NCI-H82 (cell line): ENCODE results near the gene ZFP1.

Source experiments
- DNase-seq: peaks from one replicate; lab custom pipeline; 2025; lab: John Stamatoyannopoulos, UW

The ZFP1 gene

DNA sequence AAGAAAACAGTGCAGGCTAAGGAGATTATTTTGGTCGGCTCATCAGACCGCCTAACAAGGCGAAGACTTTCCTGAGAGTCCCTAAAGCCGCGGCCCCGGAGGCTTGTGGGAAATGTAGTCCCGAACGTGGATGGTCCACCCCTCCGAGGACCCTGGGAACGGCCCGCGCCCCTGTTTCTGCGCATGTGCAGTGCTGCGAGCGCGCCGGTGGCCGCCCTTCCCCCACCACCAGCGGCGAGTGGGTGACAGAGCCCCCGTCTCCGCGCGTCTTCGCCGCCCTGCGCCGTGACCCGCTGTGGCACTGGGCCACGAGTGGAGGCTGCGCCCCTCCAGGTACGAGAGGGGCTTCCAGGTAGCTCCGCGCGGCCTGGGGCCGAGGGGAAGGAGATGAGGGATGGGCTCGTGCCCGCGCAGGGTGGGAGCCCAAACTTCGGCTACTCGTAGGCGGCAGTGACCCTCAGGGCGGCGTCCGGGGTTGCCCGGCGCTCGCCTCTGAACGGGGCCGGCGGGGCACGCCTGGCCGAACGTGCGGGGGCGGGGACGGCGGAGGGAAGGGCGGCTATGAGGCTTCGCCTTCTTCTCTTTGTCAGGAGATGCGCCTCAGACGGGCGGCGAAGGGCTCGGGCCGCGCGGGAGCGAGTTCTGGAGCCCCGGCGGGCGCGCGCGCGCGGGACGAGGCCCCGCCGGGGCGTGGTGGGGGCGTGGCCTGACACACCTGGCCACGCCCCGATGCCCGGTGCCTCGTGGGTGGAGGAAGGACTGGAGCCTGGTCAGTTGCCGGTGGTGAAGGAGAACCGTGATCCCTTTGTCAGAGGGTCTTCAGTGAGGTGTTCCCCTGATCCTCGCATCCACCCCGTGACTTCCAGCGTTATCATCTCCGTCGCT, at the start of gene ZFP1:
TSS of gene ZFP1 (plus strand) at position 214 of the 885 bp plus-strand sequence. CDS start 4,428 bp downstream, outside the sequence.
- DNase-seq: peak; percentile 98

DNA sequence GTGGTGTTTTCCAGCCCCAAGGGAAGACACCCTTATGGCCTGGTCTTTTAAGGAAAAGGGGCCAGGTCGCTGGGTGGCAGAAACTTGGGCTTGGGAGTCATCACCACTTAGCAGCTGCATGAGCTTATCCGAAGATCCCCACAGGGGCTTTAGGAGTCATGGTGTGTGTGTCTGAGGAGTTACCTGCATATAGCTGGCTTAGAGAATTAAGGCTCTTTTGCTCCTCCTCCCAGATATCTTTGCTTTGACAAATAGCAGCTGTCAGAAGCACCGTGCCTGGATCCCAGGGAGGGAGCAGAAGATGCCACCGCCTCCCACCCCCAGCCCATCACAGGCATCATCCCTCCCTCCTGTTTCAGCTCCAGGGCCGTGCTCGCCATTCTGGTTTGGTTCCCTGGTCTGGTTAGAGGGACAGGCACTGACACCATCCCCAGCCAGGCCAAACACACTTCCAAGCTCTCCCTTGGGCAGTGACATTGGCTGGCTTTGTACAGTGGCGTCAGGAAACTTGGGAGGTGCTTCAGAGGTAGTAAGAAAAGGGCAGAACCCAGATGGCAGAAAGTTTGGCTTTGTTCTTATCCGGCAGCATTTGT, 49.2 kb upstream of the ZFP1 start:
- DNase-seq: peak; percentile 73

DNA sequence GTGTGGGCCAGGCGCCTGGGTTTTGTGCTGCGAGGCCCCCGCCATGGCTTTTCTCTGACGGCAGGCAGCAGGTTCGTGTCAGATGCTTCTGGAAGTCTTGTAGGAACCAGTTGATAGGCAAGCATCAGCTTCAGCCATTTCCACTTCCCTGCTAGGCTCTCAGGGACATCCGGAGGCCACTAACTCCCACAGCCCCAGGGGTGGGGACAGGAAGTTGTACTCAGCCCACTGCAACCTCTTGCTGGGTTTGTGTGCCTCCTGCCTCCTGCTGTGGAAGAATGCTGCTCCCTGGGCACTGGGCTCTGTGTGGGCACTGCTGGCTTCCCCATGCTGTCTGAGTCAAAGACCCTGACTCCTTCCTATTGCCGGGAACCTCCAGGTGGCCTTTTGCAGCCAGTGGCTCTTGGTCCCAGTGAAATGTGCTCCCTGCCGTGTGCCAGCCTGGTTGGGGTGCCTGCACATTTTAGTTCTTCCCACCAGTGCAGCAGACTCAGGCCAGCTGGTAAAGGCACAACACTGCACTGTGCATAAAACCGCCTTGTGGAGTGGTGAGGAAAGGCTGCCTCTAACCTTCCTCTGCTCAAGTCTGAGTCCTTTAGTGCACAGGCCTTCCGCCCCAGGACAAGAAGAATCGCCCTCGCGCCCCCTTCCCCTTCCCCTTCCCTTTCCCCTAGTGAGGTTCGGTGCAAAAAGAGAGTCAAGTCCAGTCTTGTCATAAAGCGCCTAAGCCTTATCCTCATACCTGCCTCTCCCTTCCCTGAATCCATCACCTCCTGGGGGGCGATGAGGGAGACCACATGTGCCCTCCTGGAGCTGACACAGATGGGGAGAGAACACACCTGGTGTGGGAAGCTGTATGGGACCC, 48.4 kb upstream of the ZFP1 start:
- no peak for DNase-seq

DNA sequence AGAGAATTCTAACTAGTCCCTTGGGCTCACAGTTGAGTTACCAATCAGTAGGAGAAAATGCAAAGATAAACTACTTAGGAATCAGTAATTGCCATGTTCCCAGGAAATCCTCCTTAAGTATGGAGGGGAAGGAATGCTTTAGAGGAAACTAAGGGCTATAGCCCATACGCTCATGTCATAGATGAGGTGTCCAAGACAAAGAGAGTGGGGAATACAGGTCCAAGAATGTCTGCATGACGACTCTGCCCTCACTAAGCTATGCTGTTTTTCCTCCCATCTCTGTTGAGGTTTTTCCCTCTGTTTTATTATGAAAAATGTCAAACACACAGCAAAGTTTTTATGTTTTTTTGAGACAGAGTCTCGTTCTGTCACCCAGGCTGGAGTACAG, 47.7 kb upstream of the ZFP1 start:
- DNase-seq: no peak

DNA sequence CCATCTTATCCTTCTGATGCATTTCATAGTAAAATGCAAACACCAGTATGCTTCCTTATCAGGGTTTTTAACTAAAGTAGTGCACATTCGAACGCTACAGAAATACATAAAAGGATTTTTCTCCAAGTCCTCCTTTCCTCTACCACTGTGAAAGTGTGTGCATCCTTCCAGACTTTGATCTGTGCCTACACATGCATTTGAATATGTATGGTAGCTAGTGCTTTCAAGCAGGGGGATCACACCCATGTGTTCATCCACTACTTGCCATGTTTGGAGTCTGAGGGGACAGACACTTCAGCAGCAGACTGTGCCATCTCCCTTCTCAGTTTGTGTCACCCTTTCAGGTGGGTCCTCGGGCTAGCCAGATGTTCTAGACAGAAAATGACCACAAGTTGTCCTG, 46.7 kb upstream of the ZFP1 start:
- DNase-seq: no peak

DNA sequence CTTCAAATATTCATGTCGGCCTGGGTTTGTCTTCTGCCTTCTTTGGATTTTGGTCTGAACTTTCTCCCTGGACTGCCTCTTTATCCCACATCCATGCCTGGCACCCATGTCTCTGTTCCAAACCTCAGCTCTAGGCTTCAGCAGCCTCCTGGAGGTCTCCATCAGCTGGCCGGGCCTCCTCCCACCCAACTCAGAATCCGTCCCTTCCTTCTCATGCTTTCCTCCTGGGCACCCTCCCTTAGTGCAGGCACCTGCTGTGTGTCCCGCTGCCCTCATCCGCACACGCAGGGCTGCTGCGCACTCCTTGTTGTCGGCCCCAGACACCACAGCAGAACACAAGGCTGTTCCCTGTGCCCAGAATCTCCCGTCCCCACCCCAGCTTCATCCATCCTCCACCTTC, 45.7 kb upstream of the ZFP1 start:
- DNase-seq: no peak

DNA sequence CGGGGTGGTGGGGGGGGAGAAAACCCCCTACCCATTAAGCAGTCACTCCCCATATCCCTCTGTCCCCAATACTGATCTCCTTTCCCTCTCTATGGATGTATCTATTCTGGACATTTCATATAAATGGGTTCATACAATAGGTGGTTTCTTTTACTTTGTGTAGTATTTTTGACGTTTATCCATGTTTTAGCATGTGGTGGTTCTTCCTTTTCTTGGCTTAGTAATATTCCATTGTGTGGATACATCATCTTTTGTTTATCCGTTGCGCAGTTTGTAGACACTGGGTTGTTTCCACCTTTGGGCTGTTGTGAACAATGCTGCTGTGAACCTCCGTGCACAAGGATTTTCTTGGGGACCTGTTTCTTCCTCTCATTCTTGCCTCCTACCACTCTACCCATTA, 44.3 kb upstream of the ZFP1 start:
- no peak for DNase-seq

DNA sequence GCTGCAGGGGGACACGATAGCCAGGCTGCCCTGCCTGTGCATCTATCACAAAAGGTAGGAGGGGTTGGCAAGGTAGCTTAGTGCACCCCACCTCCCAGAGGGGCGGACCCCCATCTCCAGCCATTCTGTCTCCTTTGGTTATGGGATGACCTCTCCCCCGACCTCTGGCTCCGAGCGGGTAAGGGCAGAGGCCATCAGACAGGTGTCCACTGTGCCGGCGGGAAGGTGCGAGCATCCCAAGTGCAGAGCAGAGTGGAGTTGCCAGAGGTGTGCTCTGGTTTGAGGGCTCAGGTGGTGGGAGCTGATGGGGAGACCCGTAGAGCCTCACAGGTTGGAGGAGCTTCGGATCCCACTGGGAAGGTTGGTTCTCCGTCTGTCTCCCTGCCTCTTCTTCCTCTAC, 43.5 kb upstream of the ZFP1 start:
- no peak for DNase-seq

DNA sequence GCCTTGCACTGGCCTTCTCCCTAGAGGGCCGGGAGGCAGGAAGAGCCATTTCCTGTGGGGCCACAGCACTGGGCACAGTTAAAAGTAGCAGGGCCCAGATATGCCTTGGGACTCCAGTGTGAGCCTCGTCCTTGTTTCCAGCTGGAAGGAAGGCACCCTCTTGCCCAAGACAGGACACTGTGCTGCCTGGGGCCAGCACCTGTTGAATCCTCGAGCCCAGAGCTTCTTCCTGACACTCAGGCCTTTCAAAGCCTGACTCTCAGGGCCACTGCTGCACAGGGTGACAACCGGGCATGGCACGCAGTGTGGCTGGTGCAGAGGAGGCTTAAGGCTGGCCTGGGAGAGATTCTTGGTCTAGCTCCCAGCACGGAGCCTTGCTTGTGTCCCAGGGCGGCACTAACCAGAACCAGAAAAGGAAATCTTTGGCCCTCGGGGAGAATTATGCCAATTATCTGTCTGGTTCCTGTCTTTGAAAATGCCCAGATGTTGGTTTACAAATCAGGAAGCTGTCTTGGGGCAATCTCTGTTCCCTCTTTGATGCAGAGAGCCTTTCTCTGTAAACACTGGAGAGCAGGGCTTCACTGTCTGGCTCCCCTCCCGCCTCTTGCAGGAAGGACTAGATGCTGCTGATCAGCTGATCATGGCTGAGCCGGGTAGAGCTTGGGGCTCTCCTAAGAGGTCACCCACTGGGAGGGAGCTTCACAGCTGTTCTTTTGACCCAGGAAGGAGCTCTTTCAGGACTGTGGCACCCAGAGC, 42.8 kb upstream of the ZFP1 start:
- DNase-seq: no peak

DNA sequence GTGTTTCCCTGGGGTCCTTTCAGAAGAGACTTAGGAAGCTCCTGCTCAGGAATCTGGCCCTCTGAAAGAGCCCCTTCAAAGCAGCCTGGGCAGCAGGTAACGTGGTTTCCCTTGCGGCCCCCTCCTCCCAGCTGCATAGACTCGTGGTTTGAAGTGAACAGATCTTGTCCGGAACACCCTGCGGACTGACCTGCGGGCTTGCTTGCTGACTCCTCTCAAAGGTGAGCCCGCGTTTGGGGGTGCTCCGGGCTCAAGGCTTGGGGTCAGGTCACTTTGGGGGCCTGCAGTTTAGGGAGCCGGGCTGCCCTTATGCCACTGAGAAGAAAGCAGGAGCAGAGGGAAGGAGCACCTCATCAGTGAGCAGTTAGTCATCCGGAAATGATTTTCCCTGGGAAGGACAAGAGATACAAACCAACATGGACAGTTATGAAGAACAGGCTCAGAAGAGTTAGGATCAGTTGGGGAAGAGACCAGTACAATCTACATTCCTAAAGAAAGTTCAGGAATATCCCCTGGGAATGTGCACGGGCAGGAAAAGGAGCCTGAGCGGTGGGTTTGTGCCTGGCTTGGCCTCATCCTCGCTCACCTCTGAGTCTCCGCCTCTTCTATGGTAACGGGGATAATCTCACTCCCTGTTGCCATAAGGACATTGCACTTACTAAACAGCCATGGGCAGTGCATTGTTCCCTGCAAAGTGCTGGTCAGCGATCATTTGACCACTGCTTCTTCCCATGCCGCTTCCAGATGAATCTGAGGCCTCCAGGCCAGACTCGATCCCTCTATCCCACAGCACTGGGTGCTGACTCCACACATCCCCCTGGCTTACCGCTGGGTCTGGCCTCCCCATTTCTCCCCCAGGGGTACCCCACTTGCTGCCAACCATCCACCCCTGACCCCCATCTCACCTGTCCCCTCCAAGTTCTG, 41.7 kb upstream of the ZFP1 start:
- DNase-seq: no peak

DNA sequence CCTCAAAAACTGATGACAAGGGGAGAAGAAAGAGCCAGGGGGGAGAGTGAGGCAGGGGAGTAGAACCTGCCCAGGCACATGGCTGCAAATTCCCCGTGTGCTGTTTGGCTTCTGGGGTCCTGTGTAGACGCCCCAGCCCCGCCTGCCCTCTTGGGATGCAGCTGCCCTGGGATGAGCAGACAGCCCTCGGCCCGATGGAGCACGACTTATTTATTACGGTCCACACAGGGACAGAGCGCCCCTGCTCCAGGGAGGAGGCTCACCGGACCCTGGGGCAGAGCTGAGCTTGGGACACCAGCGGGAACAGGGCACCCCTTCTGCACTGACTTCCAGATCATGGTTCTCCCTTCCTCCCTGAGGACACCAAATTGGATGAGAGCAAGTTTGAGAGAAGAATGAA, 40.8 kb upstream of the ZFP1 start:
- no peak for DNase-seq

DNA sequence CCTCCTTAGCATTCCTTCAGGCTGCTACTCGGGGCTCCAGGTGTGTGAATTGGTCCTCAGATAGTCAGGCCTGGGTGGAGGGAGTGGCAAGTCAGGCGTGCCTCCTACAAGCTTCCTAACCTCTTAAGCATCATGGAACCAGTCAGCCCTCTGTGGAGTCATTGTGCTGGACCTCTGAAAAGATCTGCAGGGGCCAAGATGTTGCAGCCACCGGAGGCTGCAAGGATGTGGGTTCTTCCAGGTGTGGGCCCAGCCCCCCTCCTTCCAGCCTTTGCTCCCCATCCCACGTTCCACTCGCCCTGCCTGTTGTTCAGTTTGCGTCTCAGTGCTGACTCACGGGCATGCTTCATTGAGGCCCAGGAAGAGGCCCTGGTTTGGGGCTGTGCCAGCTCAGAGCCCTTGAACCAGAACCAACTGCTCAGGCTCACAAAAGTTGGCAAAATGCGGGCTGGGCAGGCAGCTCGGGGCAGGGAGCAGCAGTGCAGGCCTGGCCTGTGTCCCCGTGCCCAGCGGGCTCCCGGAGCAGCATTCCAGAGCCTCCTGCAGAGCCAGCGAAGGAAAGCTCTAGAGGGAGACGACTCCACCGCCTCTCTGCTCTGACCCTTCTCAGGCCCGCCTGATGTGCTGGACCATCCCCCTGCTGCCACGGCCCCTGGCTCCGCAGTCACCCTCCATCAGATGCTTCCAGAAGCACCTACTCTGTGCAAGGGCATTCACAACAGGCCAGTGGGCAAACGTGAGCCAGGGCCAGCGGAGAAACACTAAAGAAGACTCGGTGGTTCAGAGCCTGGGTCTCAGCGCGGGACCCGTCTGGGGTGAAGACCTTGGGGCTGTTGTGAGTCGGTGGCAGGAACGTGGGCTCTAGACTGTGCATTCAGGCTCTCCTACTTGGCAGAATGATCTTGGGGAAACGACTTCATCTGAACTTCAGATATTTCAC, 39.3 kb upstream of the ZFP1 start:
- no peak for DNase-seq

DNA sequence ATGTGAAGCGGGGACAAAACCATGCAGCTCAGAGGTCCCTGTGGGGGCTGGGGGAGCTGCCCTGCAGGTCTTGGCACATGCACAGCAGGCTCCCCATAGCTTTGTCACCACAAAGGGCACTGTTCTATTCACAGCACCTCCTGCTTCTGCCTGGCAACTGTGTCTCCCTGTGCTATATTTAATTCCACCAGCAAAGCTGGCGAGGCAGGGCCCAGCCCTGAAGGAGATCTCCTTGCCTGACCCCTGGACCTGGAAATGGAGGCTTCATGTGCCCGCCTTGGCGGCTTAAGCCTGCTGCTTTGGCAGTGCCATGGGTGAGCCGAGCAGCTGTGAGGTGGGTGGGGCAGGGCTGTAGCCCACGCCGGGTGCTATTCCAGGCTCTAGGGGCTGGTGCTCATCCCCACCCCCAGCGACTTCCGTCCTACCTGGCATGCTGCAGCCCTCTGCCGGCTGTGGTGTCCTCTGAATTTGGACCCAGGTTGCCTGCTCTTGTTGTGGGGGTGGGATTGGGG, 38.5 kb upstream of the ZFP1 start:
- no peak for DNase-seq

DNA sequence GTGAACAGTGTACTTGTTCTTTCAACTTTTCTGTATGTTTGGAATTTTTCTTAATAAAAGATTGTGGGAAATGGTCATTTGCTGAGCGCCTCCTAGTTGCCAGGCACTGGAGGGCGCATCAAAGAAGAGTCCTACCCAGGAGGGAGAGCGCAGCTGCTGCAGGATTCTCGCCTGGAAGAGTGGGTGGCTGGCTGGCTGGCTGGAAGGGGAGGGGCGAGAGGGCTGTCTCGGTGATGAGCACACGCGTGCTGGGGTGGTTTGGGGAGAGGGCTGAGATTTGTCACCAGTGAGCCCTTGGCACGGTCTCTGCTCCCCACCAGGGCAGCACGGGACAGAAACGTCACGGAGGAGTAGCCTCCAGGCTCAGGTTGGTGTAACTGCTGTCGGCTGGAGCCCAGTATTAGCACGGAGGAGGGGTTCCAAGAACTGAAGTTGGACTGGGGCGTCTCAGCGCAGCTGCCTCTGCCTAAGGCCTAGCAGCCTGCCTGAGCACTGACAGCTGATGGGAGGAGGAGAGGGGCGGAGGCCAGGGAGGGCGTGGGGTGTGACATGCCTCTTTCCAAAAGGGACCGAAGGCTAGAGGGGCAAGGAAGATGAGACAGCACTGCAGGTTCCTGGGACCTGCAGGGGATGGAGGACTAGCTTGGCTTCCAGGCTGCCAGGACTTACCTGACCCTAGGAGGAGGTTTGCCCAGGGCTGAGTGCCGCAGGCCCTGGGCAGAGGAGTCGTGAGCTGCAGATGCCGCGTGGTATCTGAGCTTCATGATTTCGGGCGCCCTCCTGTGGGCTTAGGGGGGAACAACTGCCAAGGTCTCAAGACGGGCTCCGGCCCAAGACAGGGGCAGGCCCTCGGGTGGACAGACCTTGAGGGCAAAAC, 37.4 kb upstream of the ZFP1 start:
- peak; percentile 92 for DNase-seq

DNA sequence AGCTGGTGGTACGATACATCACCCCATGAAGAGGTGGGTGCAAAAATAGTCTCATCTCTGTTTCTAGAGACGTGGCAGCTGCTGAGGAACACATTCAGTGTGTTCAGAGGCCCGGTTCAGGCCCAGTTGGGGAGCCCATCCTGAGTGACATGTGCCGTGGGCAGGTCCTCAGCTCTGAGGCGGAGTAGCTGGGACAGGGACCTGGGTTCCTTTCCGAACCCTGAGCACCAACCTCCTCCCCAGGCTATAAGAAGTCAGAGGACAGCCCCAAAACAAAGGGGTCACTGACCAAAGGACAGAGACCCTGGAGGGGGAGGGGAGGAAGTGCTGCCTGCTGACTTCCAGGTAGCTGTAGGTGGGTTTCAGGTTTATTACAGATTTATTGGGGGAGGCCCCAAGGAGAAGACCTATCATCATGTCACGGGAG, 36.8 kb upstream of the ZFP1 start:
- no peak for DNase-seq

DNA sequence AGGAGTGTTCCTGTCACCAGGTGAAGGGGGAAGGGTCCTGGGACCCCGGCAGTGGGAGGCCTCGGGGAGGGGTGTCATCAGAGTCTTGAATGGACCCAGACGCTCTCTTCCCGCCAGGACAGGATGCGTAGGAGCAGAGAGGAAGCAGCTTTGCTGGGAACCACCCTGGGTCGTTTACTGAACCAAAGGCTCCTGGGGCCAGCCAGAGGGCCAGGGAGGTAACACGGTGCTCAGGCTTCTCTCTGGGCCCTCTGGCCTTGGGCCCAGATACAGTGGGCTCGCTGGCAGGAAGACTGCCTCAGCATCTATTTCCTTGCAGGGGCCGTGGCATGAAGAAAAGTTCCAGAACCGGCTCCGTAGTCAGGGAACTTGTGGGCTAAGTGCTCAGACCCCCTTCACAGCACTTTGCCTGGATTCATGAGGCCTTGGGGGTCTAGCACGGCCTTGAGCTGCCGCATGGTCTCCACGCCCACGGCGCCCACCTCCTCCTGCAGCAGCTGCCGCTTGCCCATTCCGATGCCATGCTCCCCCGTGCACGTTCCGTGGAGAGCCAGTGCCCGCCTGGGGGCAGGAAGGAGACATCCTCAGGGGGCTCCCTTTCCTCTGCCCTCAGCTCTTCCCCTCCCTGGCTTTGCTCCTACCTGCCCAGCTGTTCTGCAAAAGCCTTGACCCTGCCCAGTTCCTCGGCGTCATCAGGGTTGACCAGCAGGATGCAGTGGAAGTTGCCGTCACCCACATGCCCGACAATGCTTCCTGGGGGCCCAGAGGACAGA, 36.2 kb upstream of the ZFP1 start:
- DNase-seq: no peak

DNA sequence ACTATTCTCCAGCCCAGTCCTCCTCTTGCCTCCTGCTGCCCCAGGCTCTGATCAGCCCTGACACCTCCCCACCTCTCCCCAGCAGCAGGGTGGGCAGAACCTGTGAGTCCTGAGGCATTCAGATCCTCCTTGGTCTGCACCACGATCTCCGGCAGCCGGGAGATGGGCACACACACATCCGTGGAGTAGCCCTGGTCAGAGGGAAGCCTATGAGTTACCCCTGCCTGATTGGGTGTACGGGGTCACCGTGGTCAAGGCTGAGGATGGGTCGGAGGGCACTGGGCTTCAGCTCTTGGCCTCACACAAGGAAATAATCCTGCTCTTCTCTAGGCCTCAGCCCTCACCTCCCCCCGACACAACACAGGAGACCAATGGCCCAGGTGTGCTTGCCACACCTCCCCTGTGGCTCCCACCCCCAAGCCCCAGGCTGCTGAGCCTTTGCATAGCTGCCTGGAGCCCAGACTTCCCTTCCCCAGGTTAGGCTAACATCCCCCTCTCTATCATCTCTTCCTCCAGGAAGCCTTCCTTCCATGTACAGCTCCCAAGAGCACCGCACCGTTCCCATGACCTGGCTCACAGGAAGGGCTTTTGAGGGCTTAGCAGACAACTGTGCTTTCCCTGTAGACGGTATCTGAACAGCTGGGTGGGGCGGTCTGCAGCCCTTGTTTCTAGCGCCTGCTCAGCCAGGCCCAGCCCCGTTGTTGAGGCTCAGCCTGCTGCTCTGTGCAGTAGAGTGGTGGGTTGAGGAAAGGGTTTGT, 35.4 kb upstream of the ZFP1 start:
- DNase-seq: peak; percentile 66
